GM19023 (cell line): ENCODE data around the gene GRID1.

Experiments used
- ATAC-seq: cut with Tn5 transposase; IDR thresholded peaks from one replicate; pipeline ENCODE4 v1.9.1; 2021; ENCODE audit warnings: mild to moderate bottlenecking, moderate library complexity; ENCODE audit not compliant: unreplicated experiment

Gene GRID1

DNA sequence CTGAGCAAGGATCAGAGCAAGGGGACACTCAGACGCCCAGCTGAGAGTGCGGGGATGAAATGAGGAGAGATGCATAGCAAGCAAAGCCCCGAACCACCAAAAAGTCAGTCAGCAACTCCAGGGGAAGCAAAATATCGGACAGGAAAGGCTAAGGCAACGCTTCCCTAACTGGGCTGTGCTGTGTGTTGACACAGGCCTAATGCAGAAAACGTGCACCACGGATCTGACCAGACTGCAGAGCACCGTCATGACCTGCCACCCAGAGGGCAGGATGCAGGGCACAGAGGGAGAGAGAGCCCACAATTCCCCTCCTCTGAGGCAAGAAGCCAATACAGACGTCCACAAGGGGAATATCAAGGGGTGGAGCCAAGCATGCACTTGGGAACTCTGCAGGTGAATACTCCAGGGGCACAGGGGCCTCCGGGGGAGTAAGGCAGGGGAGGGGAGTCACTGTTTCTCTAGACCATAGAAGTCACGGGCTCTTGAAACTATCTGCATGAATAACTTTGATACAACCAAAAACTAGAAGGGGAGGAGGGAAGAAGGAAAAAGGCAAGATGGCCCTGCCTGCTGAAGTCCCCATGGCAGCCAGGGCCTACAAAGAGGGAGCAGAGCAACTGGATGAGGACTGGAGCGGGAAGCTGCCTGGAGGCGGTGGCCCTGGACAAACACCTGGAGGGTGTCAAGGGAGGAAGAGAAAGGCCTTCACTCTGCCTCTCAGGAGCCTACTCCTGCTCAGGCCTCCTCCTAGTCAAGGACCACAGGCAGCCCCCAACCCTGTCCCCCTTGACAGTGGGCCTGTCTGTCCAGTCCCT is 26.2 kb downstream of the GRID1 start:
- ATAC-seq: no peak

DNA sequence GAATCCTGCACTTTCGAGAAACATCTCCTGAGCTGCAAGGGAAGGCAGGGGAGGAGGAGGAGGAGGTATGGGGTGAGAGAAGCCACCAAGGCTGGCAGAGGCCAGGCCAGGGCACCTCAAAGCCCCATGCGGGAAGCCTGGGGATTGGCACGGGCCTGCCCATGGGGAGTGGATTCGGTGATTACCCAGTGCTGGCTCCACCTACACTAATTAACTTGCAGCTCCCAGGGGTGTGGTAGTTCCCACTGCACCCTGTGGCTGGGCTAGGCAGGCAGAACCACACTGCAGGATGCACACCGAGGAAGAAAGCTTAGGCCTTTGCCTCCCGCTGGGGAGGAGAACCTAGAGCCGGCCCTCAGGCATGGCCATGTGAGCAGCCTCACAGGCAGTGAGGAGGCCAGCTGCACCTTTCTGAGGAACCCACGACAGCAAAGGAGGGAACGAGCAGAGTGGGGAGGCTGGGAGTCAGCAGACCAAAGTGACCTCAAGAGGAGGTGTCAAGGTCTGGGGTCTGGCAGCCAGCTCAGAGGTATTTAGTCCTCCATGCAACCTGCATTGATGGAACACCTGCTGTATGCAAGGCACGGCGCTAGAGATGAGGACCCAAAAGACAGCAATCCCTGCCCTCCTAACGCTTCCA is 27.2 kb downstream of the GRID1 start:
- no peak for ATAC-seq

DNA sequence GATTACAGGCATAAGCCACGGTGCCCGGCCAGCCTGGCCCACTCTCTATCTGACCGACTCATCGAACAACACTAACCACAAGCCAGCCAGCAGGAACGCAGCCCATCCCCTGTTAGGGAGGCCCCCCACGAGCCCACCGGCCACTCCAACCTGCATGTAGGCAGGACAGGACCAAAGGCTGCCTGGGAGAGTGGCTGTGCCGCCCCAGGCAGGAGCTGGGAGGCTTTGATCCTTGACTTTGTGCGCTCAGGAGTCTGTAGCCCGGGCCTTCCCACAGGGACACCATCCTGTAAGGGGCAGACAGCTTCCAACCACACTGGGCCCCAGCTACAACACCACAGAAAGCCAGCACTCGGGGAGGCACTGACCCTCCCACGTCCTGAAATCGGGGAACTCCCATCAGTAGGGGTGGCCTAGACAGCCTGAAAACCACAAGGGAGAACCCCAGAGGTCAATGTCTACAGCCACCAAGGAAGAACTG is 29.4 kb downstream of the GRID1 start:
- peak; percentile 78 for ATAC-seq

DNA sequence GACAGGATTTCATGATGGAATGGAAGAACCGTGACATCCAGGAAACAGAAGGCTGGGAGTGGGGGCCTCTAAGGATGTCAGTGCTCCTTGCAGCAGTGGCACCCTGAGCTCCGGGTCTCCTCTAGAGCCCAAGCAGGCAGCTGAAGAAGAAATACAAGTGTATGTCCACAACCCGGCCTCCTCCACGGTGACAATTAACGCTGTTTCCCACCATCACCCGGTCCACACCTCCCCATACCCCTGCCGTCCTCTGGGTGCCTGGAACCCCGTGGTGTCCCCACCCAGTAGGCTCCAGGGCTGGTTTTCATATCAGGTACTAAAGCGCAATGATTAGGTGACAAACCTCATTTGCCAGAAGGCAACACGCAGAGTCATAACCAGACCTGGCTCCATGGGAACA is 30.3 kb downstream of the GRID1 start:
- no peak for ATAC-seq

DNA sequence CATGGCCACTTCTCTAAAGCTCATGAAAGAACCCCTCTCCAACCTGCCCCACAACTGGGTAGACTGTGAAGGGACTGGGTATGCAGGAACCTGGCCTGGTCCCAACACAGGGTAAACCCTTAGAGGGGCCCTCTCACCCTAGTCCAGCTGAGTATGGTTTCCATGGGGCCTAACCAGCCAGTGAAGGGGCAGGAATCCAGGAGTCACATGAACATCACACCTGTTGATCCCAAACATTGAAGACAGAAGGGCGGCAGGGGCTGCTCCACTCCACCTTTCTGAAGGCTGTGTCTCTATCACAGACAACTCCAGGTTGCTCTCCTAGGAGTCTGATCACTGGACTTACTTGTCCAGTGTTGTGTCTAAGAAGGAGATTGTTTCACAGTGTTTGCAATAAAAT is 30.8 kb downstream of the GRID1 start:
- no peak for ATAC-seq

DNA sequence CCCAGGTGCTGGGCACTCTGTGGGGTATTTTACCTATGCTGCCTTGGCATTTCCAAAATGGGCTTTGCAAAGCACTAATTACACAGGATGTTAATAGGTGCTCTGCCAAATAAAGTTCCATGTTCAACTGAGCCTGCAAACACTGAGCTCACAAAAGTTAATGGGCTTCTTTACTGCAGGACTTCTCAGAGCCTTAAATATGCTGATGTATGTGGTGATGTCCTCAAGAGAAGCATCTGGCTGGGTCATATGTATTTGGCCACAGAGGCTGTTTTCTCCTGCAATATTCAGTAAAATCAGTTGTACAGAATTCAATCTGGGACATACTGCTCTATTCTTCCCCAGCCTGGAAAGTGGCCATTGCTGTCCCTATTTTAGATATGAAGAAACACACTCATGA is 31.3 kb downstream of the GRID1 start:
- ATAC-seq: no peak

DNA sequence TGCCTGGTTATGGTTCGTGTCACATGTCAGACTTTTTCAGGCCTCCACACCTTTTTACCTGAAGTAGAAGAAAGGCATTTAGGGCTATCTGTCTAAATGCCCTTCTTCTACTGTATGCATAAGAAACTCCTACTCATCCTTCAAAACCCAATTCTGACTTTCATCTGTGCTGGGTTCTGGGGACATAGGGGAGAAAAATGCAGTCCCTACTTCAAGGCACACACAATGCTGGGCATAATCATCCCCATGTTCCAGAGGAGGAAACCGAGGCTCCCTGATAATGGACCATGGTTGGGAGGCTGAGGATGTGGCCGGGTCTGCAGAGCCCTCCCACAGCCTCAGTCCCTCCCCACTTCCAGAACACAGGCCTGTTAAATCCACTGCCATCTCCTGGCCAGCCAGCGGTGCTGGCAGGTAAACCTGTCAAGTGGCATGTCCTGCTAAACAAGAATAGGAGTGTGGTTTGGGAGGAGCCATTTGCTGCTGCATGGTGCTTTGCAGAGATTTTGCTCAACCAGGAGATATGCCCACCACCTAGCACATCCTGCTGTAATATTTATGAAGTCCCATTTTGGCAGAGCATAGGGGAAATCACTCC is 32.0 kb downstream of the GRID1 start:
- no peak for ATAC-seq

DNA sequence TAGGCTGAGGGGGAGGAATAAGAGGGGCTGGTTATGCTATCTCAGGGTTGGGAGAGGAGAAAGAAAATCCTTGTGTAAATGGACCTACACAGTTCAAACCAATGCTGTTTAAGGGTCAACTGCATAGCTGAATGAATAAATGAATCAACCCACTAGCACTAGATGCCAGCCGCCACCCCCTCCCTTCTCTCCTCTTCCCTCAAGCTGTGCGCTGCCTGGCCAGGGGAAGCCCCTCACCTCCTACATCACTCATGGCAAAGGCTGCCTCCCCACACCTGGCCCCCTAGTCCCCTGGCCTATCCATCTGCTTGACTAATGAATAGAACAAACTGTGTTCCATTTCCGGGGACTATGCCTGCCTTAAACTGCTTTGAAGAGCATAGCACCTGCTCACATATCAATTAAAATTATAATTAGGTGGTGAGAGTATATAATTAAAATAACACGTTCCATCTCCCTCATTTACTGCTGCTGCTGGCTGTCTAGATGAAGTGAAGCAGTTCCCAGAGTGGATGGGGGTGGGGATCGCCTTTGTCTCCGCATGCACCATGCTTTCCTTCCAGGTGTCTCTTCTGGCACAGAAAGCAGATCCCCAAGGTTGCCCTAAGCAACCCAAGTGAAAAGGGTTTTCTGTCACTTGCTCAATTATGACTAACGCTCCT is 32.6 kb downstream of the GRID1 start:
- ATAC-seq: no peak

DNA sequence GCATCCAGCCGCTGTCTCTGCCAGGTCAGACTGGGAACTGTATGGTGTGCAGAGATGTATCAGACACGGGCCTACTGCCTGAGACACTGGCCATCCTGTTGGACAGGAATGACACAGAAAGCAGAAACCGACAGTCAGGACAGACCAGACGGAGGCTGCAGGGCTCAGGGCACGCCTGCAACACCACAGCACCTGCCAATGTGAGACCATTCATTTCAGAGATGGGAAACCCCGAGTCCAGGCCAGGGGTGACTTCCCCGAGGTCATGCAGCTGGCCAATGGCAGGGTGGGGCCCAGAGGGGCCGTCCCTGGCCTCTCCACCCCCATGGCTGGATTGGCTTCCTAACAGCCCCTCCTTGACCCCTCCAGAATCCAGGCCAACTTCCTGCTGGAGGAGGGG is 34.7 kb downstream of the GRID1 start:
- no peak for ATAC-seq

DNA sequence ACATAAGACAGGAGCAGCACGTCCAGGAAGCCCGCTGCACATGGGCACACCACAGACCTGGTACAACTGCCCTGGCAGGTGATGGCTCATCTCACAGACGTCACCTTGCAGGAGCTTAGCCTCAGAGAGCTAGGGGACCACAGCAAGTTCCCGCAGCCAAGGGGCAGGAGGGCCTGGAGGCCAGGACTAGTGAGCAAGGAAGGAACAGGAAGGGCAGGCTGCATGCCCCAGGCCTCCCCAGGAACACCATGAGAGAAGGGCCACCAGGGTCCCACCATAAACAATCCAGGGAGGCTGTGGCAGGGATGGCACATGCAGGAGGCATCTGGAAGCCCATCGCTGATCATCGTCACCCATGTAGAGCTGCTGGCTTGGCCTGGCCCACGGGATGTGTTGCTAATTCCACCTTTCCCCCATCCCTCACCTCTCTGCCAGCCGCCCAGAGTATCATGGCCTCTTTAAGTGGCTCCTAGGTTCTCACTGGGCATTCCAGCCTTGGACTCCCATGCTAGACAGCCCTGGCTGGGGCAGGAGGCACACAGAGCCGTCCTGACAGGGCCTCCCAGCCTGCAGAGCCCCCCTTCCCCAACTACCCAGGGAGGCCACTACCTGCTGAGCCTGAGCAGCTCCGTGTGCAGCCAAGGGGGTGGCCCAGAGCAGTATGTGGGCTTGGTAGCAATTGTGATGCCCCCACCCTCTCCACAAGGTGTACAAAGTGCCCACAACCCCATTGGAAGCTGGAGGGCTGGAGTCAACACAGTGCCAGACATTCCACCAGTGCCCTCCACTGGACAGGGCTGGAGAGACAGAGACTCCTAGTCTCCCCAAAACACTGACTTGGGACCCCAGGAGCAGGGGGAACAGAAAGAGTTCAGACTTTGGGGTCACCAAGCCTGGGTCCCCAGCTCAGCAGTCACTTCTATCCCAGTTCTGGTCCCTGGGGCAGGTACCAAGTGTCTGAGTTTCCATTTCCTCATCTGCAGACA is 35.5 kb downstream of the GRID1 start:
- no peak for ATAC-seq

DNA sequence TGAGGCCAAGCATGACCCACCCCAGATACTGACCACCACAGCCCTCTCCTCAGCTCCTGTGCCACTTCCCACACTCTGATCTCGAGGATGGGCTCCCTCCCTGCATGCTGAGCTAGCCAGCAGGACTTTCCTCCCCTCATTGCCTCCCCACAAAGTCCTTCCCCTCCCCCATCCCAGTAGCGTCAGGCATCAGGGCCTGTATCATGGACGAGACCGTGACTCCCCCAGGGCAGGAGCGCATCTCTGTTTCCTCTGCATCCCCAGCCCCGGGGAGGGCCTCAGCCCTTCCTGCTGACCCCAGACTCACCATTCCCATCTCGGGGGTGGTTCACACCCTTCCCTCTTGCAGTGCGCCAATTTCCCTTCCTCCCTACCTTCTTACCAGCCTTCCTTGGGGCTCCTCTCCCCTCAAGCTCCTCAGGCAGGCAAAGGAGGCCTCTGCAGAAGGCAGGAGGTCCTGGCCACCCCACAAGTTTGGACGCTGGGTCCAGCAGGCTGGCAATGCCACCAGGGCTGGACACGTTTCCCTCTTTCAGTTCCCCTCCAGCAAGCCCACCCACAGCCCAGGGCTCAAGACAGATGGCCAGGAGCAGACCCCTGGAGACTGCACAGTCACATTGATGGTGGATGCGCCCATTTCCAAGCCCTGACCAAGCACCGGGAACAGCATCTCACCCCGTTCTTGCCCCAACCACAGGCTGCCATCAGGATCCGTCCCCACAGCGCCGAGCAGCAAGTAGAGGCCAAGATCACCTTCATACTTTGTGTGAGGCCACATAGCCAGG is 36.5 kb downstream of the GRID1 start:
- ATAC-seq: no peak

DNA sequence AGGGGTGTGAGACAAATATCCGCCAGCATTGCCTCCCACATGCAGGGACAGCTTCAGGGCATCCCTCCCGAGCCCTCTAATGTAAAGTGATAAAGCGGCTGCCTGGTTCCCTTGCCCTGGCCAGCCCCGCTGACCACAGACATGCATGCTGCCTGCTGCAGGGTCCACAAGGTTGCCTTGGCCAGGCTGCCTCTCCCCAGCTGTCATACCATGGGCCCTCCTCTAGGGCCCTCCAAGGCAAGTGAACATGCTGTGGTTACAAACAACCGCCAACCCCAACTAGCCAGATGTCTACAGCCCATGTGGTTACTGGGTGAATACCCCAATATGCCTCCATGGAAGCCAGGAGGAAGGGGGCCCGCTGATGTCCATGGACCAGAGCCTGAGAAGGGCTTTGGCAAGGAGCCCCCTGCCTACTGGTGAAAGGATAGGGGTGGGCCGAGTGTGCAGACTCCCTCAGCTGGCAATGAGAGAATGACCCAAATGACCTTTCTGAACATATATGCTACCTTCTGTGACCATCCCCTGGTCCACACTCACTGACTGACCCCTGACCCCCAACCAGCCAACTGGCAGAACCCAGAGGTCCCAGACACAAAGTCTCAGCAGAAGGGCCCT is 37.4 kb downstream of the GRID1 start:
- ATAC-seq: no peak

DNA sequence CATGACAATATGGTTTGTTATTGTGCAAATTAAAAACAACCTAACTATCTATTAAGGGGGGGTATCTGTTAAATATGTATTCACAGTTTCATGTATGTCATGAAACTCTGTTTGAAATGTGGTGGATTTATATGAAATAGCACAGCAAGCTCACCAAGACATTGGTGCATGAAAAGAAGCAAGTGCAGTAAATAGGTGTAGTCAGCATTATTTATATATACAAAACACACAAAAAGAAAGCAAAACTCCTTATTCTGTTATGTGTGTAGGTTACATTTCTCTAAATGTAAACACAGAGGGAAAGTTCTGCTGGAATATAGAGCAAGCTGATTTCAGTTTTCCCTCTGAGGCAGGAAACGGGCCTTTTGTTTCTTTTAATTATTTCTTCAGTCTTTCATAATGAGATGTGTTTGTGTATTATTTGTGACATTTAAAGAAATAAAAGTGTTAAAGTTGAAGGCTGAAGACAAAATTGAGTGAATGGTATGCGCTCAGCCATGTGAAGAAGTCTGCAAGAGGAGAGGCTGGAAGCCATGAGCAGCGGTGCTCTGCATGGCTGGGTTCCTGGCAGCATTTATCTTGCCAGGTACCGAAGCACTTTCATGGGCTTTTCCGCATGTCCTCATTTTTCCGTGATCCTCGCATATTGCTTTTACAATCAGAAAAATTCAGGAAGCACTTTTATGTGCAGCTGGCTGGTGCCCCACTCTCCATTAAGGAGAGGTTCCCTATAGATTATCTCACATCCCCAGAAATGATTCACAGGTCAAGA is 38.5 kb downstream of the GRID1 start:
- ATAC-seq: no peak

DNA sequence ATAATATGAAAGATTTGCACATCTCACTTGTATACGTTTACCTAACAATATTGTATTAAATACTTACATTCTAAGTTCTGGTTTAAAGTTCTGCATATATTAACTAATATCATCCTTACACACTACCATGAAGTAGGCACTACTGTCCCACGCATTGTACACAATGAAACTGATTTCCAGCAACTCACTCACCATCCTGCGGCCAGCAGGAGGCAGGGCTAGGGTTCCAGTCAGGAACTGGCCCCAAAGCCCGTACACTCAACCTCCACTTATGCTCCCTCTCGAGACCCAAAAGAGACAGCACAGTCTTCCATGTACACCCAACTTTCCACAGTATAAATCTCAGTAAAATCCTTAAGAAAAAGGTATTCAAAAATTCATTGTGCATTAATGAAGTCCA is 41.4 kb downstream of the GRID1 start:
- no peak for ATAC-seq

DNA sequence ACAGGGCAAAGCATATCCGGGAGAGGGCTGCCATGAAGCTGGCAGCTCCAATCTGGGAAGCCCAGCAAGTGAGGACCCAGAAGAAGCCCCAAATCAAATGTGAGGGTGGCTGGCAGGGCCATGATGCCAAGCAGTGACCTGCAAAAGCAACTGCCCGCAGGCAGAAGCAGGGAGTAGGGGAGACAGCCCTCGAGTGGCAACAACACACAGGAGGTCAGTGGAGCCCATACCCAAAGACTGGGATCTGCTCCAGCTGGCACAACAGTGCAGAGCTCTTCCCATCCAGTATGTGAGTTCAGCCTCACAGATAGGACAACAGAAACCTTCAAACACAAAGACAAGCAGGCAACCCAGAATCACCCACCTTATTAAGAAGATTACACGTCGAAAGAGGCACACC is 45.0 kb downstream of the GRID1 start:
- no peak for ATAC-seq

DNA sequence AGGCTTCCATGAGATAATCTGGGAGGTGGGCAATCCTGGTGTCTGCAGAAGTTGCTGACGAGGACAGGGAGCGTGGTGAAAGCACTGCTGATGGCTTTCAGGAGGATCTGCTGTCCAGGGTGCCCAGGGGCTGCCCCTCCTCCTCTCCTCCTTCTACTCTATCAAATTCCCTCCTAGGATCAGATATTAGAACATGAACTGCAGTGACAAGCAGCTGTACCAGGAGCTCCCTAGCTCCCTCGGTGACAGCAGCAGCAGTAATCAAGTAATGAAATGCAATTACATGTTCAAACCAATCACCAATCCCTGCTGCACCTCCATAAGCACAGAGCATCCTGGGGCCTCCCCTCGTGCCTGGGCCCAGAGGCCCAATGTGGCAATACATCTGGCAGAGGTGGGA is 46.9 kb downstream of the GRID1 start:
- ATAC-seq: no peak

DNA sequence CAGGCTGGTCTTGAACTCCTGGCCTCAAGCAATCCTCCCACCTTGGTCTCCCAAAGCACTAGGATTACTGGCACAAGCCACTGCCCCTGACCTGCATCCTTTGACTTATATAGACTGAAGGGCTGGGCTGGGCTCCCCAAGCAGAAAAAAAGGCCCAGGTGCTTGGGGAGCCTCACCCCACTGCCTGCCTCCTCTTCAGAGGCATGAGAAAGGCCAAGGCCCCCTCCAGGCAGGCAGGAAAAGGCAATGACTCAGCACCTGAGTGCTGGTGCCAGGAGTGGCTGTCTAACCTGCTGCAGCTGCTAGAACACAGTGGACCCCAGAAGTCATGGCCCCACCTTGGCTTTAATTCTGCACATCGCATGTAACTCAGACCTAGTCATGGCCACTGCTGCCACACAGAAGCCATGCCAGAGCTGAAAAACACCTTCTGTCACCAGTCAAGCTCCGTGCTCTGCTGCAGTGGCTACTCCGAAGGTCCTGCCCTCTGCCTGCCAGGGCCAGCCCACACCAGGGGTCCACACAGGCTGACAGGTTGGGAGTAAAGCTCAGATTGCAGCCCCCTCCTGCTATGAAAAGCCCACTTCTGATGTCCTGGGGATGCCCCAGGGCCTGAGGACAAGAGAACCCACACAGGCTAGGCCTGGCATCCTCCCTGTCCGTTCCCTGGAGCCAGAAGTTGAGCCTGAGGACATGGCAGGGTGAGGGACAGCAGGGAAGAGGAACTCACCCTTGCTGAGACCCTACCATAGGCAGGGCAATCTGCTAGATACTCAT is 48.5 kb downstream of the GRID1 start:
- no peak for ATAC-seq

DNA sequence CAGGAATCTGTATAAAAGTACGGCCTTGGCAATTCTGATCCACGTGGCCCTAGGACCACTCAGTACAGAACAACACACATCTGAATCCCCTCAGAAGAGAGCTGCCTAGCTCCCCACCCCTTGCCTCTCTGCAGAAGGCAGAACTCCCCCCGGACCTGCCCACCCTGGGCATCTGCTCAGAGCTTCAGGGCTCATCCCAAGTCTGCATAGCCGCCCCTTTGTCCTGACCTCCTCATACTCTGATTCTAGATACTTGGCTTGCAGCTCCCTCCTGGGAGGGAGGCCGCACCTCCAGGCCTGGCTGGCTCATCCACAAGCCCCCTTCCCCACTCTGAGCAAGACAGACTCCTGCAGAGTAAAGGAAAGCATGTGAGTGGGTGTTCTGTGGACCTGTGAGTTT is 49.6 kb downstream of the GRID1 start:
- ATAC-seq: no peak
